ENCODE measurements around the gene GIGYF2.

DNA sequence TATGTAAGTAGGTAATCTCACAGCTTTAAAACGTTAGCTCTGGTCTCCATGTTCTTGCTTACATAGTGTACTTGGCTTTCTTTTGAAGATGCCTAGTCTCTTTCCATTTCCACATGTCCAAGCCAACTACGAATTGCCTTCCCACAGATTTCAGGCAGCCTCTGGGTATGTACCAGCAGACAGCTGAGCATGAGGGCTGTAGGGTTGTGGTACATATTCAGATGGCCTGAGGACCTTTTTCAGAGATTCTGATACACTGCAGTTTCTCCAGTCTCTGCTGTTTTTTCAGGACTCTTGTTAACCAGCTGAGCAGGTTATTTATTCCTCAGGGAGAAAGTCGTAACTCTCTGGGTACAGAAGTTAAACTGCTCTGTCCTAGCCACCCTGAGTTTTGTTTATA lies 82.3 kb downstream of the GIGYF2 start:
- TF ChIP-seq, protein P1, sequence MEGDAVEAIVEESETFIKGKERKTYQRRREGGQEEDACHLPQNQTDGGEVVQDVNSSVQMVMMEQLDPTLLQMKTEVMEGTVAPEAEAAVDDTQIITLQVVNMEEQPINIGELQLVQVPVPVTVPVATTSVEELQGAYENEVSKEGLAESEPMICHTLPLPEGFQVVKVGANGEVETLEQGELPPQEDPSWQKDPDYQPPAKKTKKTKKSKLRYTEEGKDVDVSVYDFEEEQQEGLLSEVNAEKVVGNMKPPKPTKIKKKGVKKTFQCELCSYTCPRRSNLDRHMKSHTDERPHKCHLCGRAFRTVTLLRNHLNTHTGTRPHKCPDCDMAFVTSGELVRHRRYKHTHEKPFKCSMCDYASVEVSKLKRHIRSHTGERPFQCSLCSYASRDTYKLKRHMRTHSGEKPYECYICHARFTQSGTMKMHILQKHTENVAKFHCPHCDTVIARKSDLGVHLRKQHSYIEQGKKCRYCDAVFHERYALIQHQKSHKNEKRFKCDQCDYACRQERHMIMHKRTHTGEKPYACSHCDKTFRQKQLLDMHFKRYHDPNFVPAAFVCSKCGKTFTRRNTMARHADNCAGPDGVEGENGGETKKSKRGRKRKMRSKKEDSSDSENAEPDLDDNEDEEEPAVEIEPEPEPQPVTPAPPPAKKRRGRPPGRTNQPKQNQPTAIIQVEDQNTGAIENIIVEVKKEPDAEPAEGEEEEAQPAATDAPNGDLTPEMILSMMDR (IDR thresholded peaks at IDR 0.05) = no peak
- TF ChIP-seq POLR2A (IDR thresholded peaks at IDR 0.05; ENCODE audit: low read length) (no peak), CHD4 (IDR thresholded peaks at IDR 0.05; ENCODE audit: borderline replicate concordance) (no peak), EP300 (IDR thresholded peaks at IDR 0.05) (no peak), RNF2 (IDR thresholded peaks at IDR 0.05; ENCODE audit: borderline replicate concordance, low read depth) (no peak), MAZ (IDR thresholded peaks at IDR 0.05; ENCODE audit: borderline replicate concordance, low read depth, low read length) (no peak), EHMT2 (IDR thresholded peaks at IDR 0.05; ENCODE audit: low read depth) (no peak), KDM5A (IDR thresholded peaks at IDR 0.05) (no peak), RAD21 (conservative IDR thresholded peaks at IDR 0.05 in 1 of 2, IDR thresholded peaks at IDR 0.05 in 1 of 2) (no peak)
- TF ChIP-seq, protein P2, sequence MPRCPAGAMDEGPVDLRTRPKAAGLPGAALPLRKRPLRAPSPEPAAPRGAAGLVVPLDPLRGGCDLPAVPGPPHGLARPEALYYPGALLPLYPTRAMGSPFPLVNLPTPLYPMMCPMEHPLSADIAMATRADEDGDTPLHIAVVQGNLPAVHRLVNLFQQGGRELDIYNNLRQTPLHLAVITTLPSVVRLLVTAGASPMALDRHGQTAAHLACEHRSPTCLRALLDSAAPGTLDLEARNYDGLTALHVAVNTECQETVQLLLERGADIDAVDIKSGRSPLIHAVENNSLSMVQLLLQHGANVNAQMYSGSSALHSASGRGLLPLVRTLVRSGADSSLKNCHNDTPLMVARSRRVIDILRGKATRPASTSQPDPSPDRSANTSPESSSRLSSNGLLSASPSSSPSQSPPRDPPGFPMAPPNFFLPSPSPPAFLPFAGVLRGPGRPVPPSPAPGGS (IDR thresholded peaks at IDR 0.05) = no peak
- TF ChIP-seq, protein P3, sequence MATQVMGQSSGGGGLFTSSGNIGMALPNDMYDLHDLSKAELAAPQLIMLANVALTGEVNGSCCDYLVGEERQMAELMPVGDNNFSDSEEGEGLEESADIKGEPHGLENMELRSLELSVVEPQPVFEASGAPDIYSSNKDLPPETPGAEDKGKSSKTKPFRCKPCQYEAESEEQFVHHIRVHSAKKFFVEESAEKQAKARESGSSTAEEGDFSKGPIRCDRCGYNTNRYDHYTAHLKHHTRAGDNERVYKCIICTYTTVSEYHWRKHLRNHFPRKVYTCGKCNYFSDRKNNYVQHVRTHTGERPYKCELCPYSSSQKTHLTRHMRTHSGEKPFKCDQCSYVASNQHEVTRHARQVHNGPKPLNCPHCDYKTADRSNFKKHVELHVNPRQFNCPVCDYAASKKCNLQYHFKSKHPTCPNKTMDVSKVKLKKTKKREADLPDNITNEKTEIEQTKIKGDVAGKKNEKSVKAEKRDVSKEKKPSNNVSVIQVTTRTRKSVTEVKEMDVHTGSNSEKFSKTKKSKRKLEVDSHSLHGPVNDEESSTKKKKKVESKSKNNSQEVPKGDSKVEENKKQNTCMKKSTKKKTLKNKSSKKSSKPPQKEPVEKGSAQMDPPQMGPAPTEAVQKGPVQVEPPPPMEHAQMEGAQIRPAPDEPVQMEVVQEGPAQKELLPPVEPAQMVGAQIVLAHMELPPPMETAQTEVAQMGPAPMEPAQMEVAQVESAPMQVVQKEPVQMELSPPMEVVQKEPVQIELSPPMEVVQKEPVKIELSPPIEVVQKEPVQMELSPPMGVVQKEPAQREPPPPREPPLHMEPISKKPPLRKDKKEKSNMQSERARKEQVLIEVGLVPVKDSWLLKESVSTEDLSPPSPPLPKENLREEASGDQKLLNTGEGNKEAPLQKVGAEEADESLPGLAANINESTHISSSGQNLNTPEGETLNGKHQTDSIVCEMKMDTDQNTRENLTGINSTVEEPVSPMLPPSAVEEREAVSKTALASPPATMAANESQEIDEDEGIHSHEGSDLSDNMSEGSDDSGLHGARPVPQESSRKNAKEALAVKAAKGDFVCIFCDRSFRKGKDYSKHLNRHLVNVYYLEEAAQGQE (IDR thresholded peaks at IDR 0.05) = no peak
- TF ChIP-seq, protein P4, sequence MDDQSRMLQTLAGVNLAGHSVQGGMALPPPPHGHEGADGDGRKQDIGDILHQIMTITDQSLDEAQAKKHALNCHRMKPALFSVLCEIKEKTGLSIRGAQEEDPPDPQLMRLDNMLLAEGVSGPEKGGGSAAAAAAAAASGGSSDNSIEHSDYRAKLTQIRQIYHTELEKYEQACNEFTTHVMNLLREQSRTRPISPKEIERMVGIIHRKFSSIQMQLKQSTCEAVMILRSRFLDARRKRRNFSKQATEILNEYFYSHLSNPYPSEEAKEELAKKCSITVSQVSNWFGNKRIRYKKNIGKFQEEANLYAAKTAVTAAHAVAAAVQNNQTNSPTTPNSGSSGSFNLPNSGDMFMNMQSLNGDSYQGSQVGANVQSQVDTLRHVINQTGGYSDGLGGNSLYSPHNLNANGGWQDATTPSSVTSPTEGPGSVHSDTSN (IDR thresholded peaks at IDR 0.05) = no peak

Data from A549 (cell line).